IPS-18a (cell line): Measurements from ENCODE around the gene PAPLN.

ENCODE experiments used
- H3K27ac ChIP-seq: one replicate; pipeline ENCODE4 v1.5.1; 2013; ENCODE audit warnings: low read length
- H3K27me3 ChIP-seq: one replicate; pipeline ENCODE4 v1.6.1; 2013; ENCODE audit warnings: mild to moderate bottlenecking, low read length; ENCODE audit not compliant: control insufficient read depth, insufficient read depth
- H3K36me3 ChIP-seq: one replicate; pipeline ENCODE4 v1.6.1; 2013; ENCODE audit warnings: low read depth, low read length; ENCODE audit not compliant: control insufficient read depth
- H3K4me1 ChIP-seq: one replicate; pipeline ENCODE4 v1.6.1; 2013; ENCODE audit warnings: low read depth, low read length; ENCODE audit not compliant: control insufficient read depth
- H3K4me3 ChIP-seq: one replicate; pipeline ENCODE4 v1.5.1; 2013; ENCODE audit warnings: low read length
- H3K9ac ChIP-seq: one replicate; pipeline ENCODE4 v1.6.1; 2013; ENCODE audit warnings: mild to moderate bottlenecking, low read length, moderate library complexity
- H3K9me3 ChIP-seq: one replicate; pipeline ENCODE4 v1.6.1; 2013; ENCODE audit warnings: low read depth, low read length; ENCODE audit not compliant: control insufficient read depth

The PAPLN gene

GRCh38 chr14:73323896-73324399 lies 86.6 kb downstream of the PAPLN start:
- Histone ChIP-seq H3K4me1 (peaks cover 14% of the 10 kb centered on the region), H3K27me3 (no peaks in the 10 kb centered on the region), H3K27ac (no peak overlapping the region), H3K9me3 (no peaks in the 10 kb centered on the region), H3K4me3 (no peak overlapping the region), H3K9ac (no peak overlapping the region), H3K36me3 (no peaks in the 10 kb centered on the region)
